Small intestine (tissue), 7 donors: ENCODE data around the gene TMEM106A. TPM values are rescaled to one million over a fixed set of nuclear protein-coding genes. Genes with fewer than 3 reads are reported as not detected.
"Not testable (repeated sequence)": the region's sequence is repeated elsewhere in the genome, so short reads cannot be mapped to it uniquely, and the experiment has no call there.

ENCODE experiments used
- DNase-seq, 2 donors: peaks; one replicate each; pipeline versions ENCODE4 v3.0.0 to v3.0.0-alpha.2; 2013
- FAIRE-seq: peaks from 2 replicates; lab custom pipeline; 2012; peaks lifted over from hg19 to GRCh38; lab: Jason Lieb, UNC
- H3K27ac ChIP-seq, 3 donors: one replicate each; pipeline ENCODE4 v1.5.1; 2013; ENCODE audit warnings: low read length in 2 of 3, mild to moderate bottlenecking in 2 of 3, control low read depth in 1 of 3, inconsistent platforms in 1 of 3, low read depth in 1 of 3, moderate library complexity in 1 of 3
- H3K27me3 ChIP-seq, 3 donors: one replicate each; pipeline ENCODE4 v1.6.1; 2013; ENCODE audit warnings: low read length in 3 of 3, inconsistent platforms in 1 of 3; ENCODE audit not compliant: control insufficient read depth in 3 of 3, insufficient read depth in 3 of 3
- H3K36me3 ChIP-seq, 3 donors: one replicate each; pipeline ENCODE4 v1.6.1; 2013; ENCODE audit warnings: low read length in 3 of 3, inconsistent platforms in 1 of 3, low read depth in 1 of 3, mild to moderate bottlenecking in 1 of 3, moderate library complexity in 1 of 3; ENCODE audit not compliant: control insufficient read depth in 3 of 3, insufficient read depth in 2 of 3
- H3K4me1 ChIP-seq, 3 donors: one replicate each; pipeline ENCODE4 v1.6.1; 2013; ENCODE audit warnings: low read length in 2 of 3, inconsistent platforms in 1 of 3, low read depth in 1 of 3, mild to moderate bottlenecking in 1 of 3, moderate library complexity in 1 of 3; ENCODE audit not compliant: control insufficient read depth in 3 of 3, insufficient read depth in 2 of 3
- H3K4me3 ChIP-seq, 3 donors: one replicate each; pipeline ENCODE4 v1.5.1; 2013; ENCODE audit warnings: low read length in 3 of 3, control low read depth in 1 of 3, inconsistent platforms in 1 of 3, low read depth in 1 of 3, mild to moderate bottlenecking in 1 of 3, moderate library complexity in 1 of 3
- H3K9me3 ChIP-seq, 2 donors: one replicate each; pipeline ENCODE4 v1.6.1; 2013; ENCODE audit warnings: low read depth in 1 of 2, low read length in 1 of 2; ENCODE audit not compliant: control insufficient read depth in 2 of 2, insufficient read depth in 1 of 2
- WGBS, 3 donors: extraction: QIAGEN DNeasy Blood & Tissue Kit; methylation state at CpG; one replicate each; pipeline ENCODE4 v1.1.7; 2013; 5-methylcytosine and 5-hydroxymethylcytosine counted together
- polyA plus RNA-seq, 4 donors: library from polyadenylated mRNA; stranded (reverse) in 3 of 4; unstranded in 1 of 4; fragments of 200-250 nt in 3 of 4; fragments of 120-200 nt in 1 of 4; gene quantifications; one replicate each; pipeline versions ENCODE4 v1.2.1 to v1.2.3, GENCODE V29; 2013
- donor health status: healthy with polysubstance abuse.
- donor health status: control.
- donor health status: control.
- donor health status: Bipolar disorder and iron deficiency.
- donor health status: healthy.

TMEM106A gene
- polyA plus RNA-seq, 4 donors, result 0.22 to 67.2 (median 3.8) TPM

DNA sequence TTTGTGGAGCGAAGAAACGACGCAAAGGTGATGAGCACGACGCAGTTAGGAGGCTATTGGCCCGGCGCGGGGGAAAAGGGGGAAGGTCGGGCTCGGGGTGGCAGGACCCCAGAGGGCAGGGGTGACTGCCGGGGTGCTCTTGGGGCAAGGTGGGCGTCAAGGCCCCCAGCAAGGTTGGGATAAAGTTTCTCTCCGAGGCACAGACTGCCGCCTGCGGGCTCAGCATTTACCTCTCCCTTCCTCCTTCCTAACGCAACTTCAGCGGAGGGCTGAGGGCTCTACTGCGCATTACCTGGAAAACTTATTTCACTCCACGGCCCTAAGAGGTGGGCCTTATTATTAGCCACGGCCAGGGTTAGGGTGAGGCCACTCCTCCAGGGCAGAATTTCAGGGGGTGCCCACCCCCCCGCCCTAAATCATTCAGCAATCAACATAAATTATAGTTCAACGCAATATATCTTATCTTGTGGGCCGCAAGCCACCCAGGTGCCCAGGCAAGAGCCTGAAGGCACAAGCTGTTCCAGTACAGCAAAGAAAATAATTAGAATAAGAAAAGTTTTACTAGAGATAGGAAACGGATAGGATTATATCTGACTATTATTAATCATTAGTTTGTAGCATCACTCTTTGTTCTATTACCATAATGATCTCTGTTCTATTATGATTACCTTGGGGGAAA is 20.5 kb downstream of the TMEM106A start:
- H3K4me1 ChIP-seq, H3K27me3 ChIP-seq, H3K36me3 ChIP-seq, FAIRE-seq, H3K9me3 ChIP-seq: not testable (repeated sequence)
- 33 to 67% (median 56%) methylated on average over 8 to 16 of the region's 24 CpGs for WGBS, 3 donors
- H3K27ac ChIP-seq, result peak overlapping the region in 1 of 3 donors; percentile 30
- DNase-seq, result peak; percentile 32 to 54
- peak overlapping the region in 1 of 3 donors; percentile 2 for H3K4me3 ChIP-seq

DNA sequence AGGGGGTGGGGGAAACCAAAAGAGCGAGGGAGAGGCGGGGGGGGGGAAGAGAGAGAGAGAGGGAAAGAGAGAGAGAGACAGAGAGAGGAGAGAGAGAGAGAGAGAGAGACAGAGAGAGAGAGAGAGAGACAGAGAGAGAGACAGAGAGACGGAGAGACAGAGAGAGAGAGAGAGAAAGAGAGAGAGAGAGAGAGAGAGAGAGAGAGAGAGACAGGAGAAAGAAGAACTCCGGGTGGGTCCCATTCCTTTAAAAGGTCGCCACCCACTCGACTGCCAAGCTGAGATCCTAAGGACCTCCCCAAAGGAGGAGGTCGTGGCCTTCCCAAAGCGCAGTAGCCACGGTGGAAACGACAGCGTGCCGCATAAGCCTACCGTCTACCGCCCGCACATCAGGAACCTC is 21.6 kb downstream of the TMEM106A start:
- H3K27me3 ChIP-seq, DNase-seq, H3K36me3 ChIP-seq, H3K4me3 ChIP-seq, H3K9me3 ChIP-seq, H3K4me1 ChIP-seq, FAIRE-seq, H3K27ac ChIP-seq: not testable (repeated sequence)
- 11% methylated on average over 1 of the region's 15 CpGs; no CpG with 5 or more reads in 2 of the 3 donors for WGBS, 3 donors

DNA sequence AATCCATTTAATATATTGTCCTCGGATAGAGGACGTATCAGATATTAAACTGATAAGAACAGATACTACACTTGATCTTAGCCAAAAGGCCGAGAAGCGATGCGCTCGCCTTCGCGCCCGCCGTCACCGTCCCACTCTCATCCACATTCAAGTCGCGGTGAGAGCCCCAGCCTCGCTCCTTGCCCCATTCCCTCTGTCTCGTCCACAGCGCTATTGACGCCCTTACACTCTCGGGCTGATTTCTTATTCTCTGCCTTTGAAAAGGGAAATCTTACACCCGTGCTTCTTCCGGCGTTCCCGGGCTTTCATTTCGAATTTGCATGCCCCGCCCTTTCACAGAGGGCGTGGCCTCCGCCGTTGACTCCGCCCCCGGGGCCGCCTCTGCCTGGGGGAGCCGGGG is 22.2 kb downstream of the TMEM106A start, which contains the start of gene RNU2-1:
Gene RNU2-1 (minus strand): TSS at position 101 of the 400 bp plus-strand sequence.
- not testable (repeated sequence) for H3K9me3 ChIP-seq, FAIRE-seq, H3K36me3 ChIP-seq, H3K4me1 ChIP-seq, H3K27me3 ChIP-seq, H3K27ac ChIP-seq, H3K4me3 ChIP-seq, DNase-seq
- WGBS, 3 donors, result no CpG with 5 or more reads among the region's 31 CpGs

DNA sequence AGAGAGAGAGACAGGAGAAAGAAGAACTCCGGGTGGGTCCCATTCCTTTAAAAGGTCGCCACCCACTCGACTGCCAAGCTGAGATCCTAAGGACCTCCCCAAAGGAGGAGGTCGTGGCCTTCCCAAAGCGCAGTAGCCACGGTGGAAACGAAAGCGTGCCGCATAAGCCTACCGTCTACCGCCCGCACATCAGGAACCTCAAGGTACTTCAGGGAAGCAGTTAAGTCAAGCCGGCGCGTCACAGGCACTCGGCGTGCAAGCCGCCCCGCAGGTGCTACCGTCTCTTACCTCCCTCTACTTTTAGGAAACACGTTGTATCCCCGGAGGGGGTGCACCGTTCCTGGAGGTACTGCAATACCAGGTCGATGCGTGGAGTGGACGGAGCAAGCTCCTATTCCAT is 27.9 kb downstream of the TMEM106A start:
- not testable (repeated sequence) for H3K36me3 ChIP-seq, H3K9me3 ChIP-seq, H3K27me3 ChIP-seq, H3K4me1 ChIP-seq, DNase-seq, FAIRE-seq, H3K27ac ChIP-seq, H3K4me3 ChIP-seq
- WGBS, 3 donors, result no CpG with 5 or more reads among the region's 26 CpGs

DNA sequence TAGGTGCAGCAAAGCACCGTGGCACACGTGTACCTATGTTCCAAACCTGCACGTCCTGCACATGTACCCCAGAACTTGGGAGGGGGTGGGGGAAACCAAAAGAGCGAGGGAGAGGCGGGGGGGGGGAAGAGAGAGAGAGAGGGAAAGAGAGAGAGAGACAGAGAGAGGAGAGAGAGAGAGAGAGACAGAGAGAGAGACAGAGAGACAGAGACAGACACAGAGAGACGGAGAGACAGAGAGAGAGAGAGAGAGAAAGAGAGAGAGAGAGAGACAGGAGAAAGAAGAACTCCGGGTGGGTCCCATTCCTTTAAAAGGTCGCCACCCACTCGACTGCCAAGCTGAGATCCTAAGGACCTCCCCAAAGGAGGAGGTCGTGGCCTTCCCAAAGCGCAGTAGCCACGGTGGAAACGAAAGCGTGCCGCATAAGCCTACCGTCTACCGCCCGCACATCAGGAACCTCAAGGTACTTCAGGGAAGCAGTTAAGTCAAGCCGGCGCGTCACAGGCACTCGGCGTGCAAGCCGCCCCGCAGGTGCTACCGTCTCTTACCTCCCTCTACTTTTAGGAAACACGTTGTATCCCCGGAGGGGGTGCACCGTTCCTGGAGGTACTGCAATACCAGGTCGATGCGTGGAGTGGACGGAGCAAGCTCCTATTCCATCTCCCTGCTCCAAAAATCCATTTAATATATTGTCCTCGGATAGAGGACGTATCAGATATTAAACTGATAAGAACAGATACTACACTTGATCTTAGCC is 29.1 kb downstream of the TMEM106A start:
- not testable (repeated sequence) for H3K36me3 ChIP-seq, DNase-seq, H3K4me3 ChIP-seq, H3K27ac ChIP-seq, H3K9me3 ChIP-seq, H3K27me3 ChIP-seq, H3K4me1 ChIP-seq, FAIRE-seq
- WGBS, 3 donors, result 8% methylated on average over 3 of the region's 34 CpGs; no CpG with 5 or more reads in 2 of the 3 donors

DNA sequence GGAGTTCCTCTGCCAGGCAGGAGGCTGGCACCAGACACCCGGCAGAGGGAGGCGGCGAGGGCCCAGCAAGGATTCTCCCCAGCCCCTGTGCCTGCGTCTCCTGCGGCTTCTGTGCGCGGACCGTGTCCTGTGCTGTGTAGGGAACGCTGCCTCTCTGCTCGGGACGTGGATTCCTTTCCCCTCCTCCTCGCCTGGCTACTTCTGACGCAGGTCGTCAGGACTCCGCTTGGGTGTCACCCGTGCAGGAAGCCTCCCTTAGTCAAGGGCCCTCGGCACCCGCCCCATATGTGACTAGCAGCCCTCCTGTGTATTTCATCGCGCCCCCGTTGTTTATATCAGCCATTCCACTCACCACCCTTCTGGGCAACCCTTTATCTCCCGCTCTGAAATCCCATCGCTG is 34.8 kb downstream of the TMEM106A start:
- not testable (repeated sequence) for H3K27me3 ChIP-seq, H3K9me3 ChIP-seq, H3K36me3 ChIP-seq, H3K27ac ChIP-seq, H3K4me1 ChIP-seq, FAIRE-seq, H3K4me3 ChIP-seq, DNase-seq
- WGBS, 3 donors, result 1 to 6% (median 6%) methylated on average over 10 to 12 of the region's 23 CpGs

Other genes starting within 250 kb of the TMEM106A start
- 10 to 100 TPM; 27.3 to 47.4 (median 40.5) TPM for gene AARSD1, start 247.4 kb upstream of the TMEM106A start, polyA plus RNA-seq
- 1 to 10 TPM in 2 of 4 donors, under 1 TPM in 2; 0.67 to 2.0 (median 0.94) TPM for gene PTGES3L, start 231.8 kb upstream of the TMEM106A start, polyA plus RNA-seq
- gene RUNDC1, start 231.3 kb upstream of the TMEM106A start, polyA plus RNA-seq, result 10 to 100 TPM in 1 of 4 donors, 1 to 10 TPM in 3; 7.2 to 13.9 (median 8.0) TPM
- 1,000 to 10,000 TPM; 1,737 to 4,151 (median 2,370) TPM for gene RPL27, start 213.5 kb upstream of the TMEM106A start, polyA plus RNA-seq
- 10 to 100 TPM; 51.5 to 62.4 (median 59.7) TPM for gene IFI35, start 205.1 kb upstream of the TMEM106A start, polyA plus RNA-seq
- 100 to 1,000 TPM in 1 of 4 donors, 10 to 100 TPM in 3; 20.1 to 163 (median 66.4) TPM for gene VAT1, start 189.5 kb upstream of the TMEM106A start, polyA plus RNA-seq
- gene RND2, start 186.6 kb upstream of the TMEM106A start, polyA plus RNA-seq, result under 1 TPM in 3 of 4 donors, not detected in 1; 0.27 to 0.67 (median 0.41) TPM
- gene BRCA1, start 86.5 kb upstream of the TMEM106A start, polyA plus RNA-seq, result 10 to 100 TPM in 1 of 4 donors, 1 to 10 TPM in 2, under 1 TPM in 1; 0.45 to 12.4 (median 5.5) TPM
- gene NBR1, start 40.7 kb upstream of the TMEM106A start, polyA plus RNA-seq, result 100 to 1,000 TPM in 1 of 4 donors, 10 to 100 TPM in 3; 42.7 to 142 (median 68.6) TPM
- gene CCDC200, start 16.7 kb downstream of the TMEM106A start, polyA plus RNA-seq, result 10 to 100 TPM in 1 of 4 donors, not detected in 3; 54.2 TPM
- not detected for gene RNU2-1, start 22.1 kb downstream of the TMEM106A start, polyA plus RNA-seq
- gene ARL4D, start 187.1 kb downstream of the TMEM106A start, polyA plus RNA-seq, result 10 to 100 TPM in 1 of 4 donors, 1 to 10 TPM in 2, under 1 TPM in 1; 0.45 to 10.1 (median 2.6) TPM